Smooth muscle cell (in vitro differentiated cells): Measurements from ENCODE around the gene CTIF. TPM values are rescaled to one million over a fixed set of nuclear protein-coding genes. Genes with fewer than 3 reads are reported as not detected.
A peak's percentile ranks its signal among the peaks of the same experiment; 100 is the strongest.

ENCODE experiments used
- DNase-seq: peaks from one replicate; lab custom pipeline; 2025; ENCODE audit not compliant: unreplicated experiment; lab: John Stamatoyannopoulos, UW
- H2AFZ ChIP-seq: fragments of 200-600 bp; sonication (generic); 2 replicates; pipeline ENCODE4 v1.6.0; 2016; ENCODE audit warnings: antibody characterized with exemption, low read depth, mild to moderate bottlenecking
- H3F3A ChIP-seq: fragments of 200-600 bp; sonication (generic); 2 replicates; pipeline ENCODE4 v1.6.0; 2017; ENCODE audit warnings: antibody characterized with exemption, low read depth
- H3K27ac ChIP-seq: fragments of 200-600 bp; sonication (generic); 2 replicates; pipeline ENCODE4 v1.5.1; 2016; ENCODE audit warnings: low read depth, mild to moderate bottlenecking
- H3K27me3 ChIP-seq: fragments of 200-600 bp; sonication (generic); 2 replicates; pipeline ENCODE4 v1.6.1; 2016; ENCODE audit warnings: low read depth, mild to moderate bottlenecking
- H3K36me3 ChIP-seq: fragments of 200-600 bp; sonication (generic); 2 replicates; pipeline ENCODE4 v1.5.1; 2016; ENCODE audit warnings: low read depth
- H3K4me1 ChIP-seq: fragments of 200-600 bp; sonication (generic); 2 replicates; pipeline ENCODE4 v1.5.1; 2016; ENCODE audit warnings: low read depth
- H3K4me2 ChIP-seq: fragments of 200-600 bp; sonication (generic); 2 replicates; pipeline ENCODE4 v1.6.0; 2016; ENCODE audit warnings: mild to moderate bottlenecking
- H3K4me3 ChIP-seq: fragments of 200-600 bp; sonication (generic); 2 replicates; pipeline ENCODE4 v1.5.1; 2016; ENCODE audit warnings: mild to moderate bottlenecking
- H3K79me2 ChIP-seq: fragments of 200-600 bp; sonication (generic); 2 replicates; pipeline ENCODE4 v1.6.0; 2016; ENCODE audit warnings: low read depth, mild to moderate bottlenecking
- H3K9ac ChIP-seq: fragments of 200-600 bp; sonication (generic); 2 replicates; pipeline ENCODE4 v1.6.0; 2016; ENCODE audit warnings: low read depth
- H3K9me3 ChIP-seq: fragments of 200-600 bp; sonication (generic); replicated peaks from 2 replicates; pipeline ENCODE4 v1.5.1; 2016; ENCODE audit warnings: low read depth
- H4K20me1 ChIP-seq: fragments of 200-600 bp; sonication (generic); 2 replicates; pipeline ENCODE4 v1.6.0; 2016; ENCODE audit warnings: low read depth
- WGBS: methylation state at CpG from one replicate; pipeline ENCODE4 v1.1.7; 2016; ENCODE audit warnings: low lambda C conversion rate; 5-methylcytosine and 5-hydroxymethylcytosine counted together
- polyA plus RNA-seq: library from polyadenylated mRNA; unstranded; fragments of >200 nt; fragmentation: Nextera tagmentation; extraction: Ambion mirVana; gene quantifications from 2 replicates; pipeline ENCODE4 v1.2.1, GENCODE V29; 2016
- total RNA-seq: library from RNA; depleted of rRNA; stranded (reverse); fragments of >200 nt; gene quantifications from 2 replicates; pipeline ENCODE4 v1.2.3, GENCODE V29; 2014
- TF ChIP-seq, protein P1 (sequence below): fragments of 200-600 bp; sonication (generic); IDR thresholded peaks from 2 replicates; pipeline ENCODE4 v1.5.1; 2017; ENCODE audit warnings: borderline replicate concordance, mild to moderate bottlenecking, antibody characterized with exemption; ENCODE audit not compliant: insufficient read depth, poor library complexity, severe bottlenecking

The CTIF gene
- total and polyA plus RNA-seq, 2 experiments from 2014 or later, result 22.2 to 25.3 TPM

- Histone ChIP-seq H3K4me2 (no peak overlapping the region), H3K36me3 (peaks cover 13% of the 10 kb centered on the region), H4K20me1 (peaks cover 65% of the 10 kb centered on the region), H3K27ac (no peak overlapping the region), H3K4me3 (no peak overlapping the region), H3K79me2 (peaks cover 2% of the 10 kb centered on the region), H3K27me3 (no peaks in the 10 kb centered on the region), H3K4me1 (peaks cover 6% of the 10 kb centered on the region), H2AFZ (no peak overlapping the region), H3K9me3 (no peaks in the 10 kb centered on the region), H3F3A (no peaks in the 10 kb centered on the region), H3K9ac (no peak overlapping the region)
- peak; percentile 28 for DNase-seq
- WGBS, result 56% methylated on average over 29 of the region's 29 CpGs
- TF ChIP-seq, protein P1, sequence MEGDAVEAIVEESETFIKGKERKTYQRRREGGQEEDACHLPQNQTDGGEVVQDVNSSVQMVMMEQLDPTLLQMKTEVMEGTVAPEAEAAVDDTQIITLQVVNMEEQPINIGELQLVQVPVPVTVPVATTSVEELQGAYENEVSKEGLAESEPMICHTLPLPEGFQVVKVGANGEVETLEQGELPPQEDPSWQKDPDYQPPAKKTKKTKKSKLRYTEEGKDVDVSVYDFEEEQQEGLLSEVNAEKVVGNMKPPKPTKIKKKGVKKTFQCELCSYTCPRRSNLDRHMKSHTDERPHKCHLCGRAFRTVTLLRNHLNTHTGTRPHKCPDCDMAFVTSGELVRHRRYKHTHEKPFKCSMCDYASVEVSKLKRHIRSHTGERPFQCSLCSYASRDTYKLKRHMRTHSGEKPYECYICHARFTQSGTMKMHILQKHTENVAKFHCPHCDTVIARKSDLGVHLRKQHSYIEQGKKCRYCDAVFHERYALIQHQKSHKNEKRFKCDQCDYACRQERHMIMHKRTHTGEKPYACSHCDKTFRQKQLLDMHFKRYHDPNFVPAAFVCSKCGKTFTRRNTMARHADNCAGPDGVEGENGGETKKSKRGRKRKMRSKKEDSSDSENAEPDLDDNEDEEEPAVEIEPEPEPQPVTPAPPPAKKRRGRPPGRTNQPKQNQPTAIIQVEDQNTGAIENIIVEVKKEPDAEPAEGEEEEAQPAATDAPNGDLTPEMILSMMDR, result peak; percentile 92
Observed at GRCh38 chr18:48663931-48664847, 125.4 kb downstream of the CTIF start.

DNA sequence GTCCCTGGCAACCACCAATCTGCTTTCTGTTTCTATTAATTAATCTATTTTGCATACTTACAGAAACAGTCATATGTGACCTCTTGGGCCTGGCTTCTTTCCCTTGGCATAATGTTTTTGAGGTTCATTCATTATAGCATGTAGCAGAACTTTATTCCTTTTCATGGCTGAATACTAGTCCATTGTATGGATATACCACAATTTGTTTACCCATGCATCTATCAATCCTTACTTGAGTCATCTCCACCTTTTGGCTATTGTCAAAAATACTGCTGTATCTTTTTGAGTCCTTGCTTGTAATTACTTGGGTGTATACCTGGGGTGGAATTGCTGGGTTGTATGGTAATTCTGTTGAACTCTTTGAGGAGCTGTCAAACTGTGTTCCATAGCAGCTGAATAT is 126.8 kb downstream of the CTIF start:
- Histone ChIP-seq H2AFZ (no peak overlapping the region), H3K27me3 (no peaks in the 10 kb centered on the region), H3F3A (no peaks in the 10 kb centered on the region), H3K9me3 (no peaks in the 10 kb centered on the region), H3K9ac (no peak overlapping the region), H3K4me3 (no peak overlapping the region), H3K79me2 (peaks cover 2% of the 10 kb centered on the region), H3K27ac (no peak overlapping the region), H3K4me1 (peaks cover 6% of the 10 kb centered on the region), H3K36me3 (peaks cover 13% of the 10 kb centered on the region), H3K4me2 (no peak overlapping the region), H4K20me1 (peaks cover 51% of the 10 kb centered on the region)
- DNase-seq, result no peak
- TF ChIP-seq, protein P1, result no peak

- no peaks in the 10 kb centered on the region for H3K27me3 ChIP-seq
- peaks cover 5% of the 10 kb centered on the region for H3K9me3 ChIP-seq
- H4K20me1 ChIP-seq, result peaks cover 41% of the 10 kb centered on the region
- peaks cover 6% of the 10 kb centered on the region for H3K4me1 ChIP-seq
- H3K79me2 ChIP-seq, result peaks cover 2% of the 10 kb centered on the region
- TF ChIP-seq, protein P1, result no peak
- H3K36me3 ChIP-seq, result peaks cover 22% of the 10 kb centered on the region
- no peak overlapping the region for H3K4me2 ChIP-seq
- no peak overlapping the region for H3K4me3 ChIP-seq
- no peak overlapping the region for H3K27ac ChIP-seq
- H3F3A ChIP-seq, result no peaks in the 10 kb centered on the region
- WGBS, result 100% methylated on average over 4 of the region's 4 CpGs
- H2AFZ ChIP-seq, result no peak overlapping the region
- DNase-seq, result no peak
- no peak overlapping the region for H3K9ac ChIP-seq
Observed at GRCh38 chr18:48666613-48667012, 127.8 kb downstream of the CTIF start.
